ENCODE measurements around the gene MTHFS.

DNA sequence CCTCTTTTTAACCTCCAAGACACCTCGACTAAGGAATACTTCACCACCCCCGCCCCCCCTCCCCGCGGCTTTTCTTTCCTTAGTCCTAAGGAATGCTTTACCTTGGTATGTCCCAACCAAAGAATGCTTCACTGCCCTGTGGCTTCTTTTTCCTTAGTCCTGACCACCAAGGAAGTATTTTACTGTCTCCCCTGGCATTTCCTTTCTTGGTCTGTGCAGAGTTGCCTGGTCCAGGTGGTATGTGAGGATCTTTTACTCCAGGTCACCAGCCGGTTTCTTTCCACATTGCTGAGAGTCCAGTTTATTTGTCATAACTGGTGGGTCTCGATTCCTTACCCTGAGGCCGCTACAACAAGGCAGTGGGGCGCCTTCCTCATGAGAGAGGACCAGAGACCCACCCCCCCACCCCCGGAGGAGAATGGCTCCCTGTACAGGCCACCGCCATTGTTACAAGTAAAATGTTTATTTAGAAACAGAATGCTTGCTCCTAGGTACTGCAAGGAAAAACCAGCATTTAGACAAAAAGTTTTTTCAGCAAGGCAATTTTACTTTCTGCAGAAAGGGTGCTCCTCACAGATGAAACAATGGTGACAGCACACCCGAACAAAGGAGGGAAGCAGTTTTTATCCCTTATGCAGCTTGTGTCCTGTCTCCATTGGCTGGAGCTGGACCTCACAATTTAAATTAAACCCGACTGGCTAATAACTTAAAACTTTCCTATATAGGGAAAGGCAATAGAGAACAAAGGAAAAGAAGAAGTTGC lies 23.1 kb upstream of the MTHFS start:
- TF ChIP-seq, protein P1, sequence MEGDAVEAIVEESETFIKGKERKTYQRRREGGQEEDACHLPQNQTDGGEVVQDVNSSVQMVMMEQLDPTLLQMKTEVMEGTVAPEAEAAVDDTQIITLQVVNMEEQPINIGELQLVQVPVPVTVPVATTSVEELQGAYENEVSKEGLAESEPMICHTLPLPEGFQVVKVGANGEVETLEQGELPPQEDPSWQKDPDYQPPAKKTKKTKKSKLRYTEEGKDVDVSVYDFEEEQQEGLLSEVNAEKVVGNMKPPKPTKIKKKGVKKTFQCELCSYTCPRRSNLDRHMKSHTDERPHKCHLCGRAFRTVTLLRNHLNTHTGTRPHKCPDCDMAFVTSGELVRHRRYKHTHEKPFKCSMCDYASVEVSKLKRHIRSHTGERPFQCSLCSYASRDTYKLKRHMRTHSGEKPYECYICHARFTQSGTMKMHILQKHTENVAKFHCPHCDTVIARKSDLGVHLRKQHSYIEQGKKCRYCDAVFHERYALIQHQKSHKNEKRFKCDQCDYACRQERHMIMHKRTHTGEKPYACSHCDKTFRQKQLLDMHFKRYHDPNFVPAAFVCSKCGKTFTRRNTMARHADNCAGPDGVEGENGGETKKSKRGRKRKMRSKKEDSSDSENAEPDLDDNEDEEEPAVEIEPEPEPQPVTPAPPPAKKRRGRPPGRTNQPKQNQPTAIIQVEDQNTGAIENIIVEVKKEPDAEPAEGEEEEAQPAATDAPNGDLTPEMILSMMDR (IDR thresholded peaks at IDR 0.05) = no peak
- no peak for TF ChIP-seq POLR2A (IDR thresholded peaks at IDR 0.05)

Measured in lower leg skin (tissue), 3 donors.